ENCODE measurements around the gene RAB3A. TPM values are rescaled to one million over a fixed set of nuclear protein-coding genes. Genes with fewer than 3 reads are reported as not detected.
A peak's percentile ranks its signal among the peaks of the same experiment; 100 is the strongest.

The RAB3A gene
- total RNA-seq, 1 donor from 2014 or later = 6.7 TPM

DNA sequence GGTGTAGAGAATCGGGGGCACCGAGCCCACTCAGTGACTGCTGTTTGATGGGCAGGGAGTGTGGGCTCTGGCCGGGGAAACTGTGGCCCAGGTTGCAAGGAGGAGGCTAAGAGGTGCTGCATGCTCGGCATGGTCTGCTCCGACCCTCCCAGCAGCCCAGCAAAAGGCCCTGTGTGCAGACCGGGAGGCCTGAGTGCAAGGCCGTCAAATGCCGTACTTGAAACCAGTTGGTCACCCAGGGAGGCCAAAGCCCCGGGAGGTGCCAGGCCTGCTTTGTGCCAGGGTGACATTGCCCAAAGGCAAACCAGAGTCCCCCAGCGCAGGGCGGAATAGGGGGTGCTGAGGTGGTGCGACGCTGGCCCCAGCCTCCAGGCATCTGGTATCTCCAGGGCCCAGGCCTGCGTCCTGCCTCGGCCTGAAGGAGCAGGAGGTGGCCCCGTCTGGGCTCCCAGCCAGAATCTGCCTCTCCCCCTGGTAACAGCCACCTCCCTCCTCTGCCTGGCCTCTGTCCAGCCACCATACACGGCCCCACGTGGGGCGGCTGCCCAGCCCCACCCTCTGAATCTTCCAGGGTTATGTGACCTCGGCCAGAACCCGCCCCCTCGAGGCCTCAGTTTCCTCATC lies 46.9 kb downstream of the RAB3A start:
- Mint-ChIP-seq H3K9me3 (no peaks in the 10 kb centered on the region), H3K27ac (peak overlapping the region; percentile 90), H3K27me3 (ENCODE audit: low read depth) (no peaks in the 10 kb centered on the region), H3K4me1 (peaks cover 41% of the 10 kb centered on the region), H3K36me3 (peaks cover 6% of the 10 kb centered on the region), H3K4me3 (peak overlapping the region; percentile 13)
- peak; percentile 71 to 81 for DNase-seq (ENCODE audit: low spot score in 2 of 2, unreplicated experiment in 2 of 2)
- TF ChIP-seq, protein P1, sequence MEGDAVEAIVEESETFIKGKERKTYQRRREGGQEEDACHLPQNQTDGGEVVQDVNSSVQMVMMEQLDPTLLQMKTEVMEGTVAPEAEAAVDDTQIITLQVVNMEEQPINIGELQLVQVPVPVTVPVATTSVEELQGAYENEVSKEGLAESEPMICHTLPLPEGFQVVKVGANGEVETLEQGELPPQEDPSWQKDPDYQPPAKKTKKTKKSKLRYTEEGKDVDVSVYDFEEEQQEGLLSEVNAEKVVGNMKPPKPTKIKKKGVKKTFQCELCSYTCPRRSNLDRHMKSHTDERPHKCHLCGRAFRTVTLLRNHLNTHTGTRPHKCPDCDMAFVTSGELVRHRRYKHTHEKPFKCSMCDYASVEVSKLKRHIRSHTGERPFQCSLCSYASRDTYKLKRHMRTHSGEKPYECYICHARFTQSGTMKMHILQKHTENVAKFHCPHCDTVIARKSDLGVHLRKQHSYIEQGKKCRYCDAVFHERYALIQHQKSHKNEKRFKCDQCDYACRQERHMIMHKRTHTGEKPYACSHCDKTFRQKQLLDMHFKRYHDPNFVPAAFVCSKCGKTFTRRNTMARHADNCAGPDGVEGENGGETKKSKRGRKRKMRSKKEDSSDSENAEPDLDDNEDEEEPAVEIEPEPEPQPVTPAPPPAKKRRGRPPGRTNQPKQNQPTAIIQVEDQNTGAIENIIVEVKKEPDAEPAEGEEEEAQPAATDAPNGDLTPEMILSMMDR (IDR thresholded peaks at IDR 0.05; ENCODE audit: unreplicated experiment) = no peak

DNA sequence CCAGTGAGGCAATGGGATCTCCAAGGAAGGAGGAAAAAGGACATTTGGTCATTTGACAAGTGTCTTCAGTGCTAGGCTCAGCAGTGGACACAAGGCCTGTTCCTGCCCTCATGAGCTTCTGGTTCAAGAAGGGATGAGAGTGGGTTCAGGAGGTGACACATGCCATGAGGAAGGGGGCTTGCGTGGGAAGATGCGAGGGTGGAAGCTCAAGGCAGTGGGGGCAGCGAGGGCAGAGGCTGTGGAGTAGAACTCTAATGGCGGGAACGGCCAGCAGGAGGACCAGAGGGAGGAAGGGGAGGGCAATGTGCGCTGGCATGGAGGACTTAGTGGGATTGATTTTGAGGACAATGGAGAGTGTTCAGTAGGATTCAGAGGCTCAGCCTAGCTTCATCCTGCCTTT lies 47.6 kb downstream of the RAB3A start:
- H3K36me3 Mint-ChIP-seq = peaks cover 6% of the 10 kb centered on the region
- peak overlapping the region; percentile 14 for H3K4me3 Mint-ChIP-seq
- H3K27ac Mint-ChIP-seq = peak overlapping the region; percentile 90
- TF ChIP-seq, protein P1 (IDR thresholded peaks at IDR 0.05; ENCODE audit: unreplicated experiment) = no peak
- no peaks in the 10 kb centered on the region for H3K27me3 Mint-ChIP-seq (ENCODE audit: low read depth)
- DNase-seq (ENCODE audit: low spot score in 2 of 2, unreplicated experiment in 2 of 2) = no peak
- H3K9me3 Mint-ChIP-seq = no peaks in the 10 kb centered on the region
- H3K4me1 Mint-ChIP-seq = peaks cover 37% of the 10 kb centered on the region

DNA sequence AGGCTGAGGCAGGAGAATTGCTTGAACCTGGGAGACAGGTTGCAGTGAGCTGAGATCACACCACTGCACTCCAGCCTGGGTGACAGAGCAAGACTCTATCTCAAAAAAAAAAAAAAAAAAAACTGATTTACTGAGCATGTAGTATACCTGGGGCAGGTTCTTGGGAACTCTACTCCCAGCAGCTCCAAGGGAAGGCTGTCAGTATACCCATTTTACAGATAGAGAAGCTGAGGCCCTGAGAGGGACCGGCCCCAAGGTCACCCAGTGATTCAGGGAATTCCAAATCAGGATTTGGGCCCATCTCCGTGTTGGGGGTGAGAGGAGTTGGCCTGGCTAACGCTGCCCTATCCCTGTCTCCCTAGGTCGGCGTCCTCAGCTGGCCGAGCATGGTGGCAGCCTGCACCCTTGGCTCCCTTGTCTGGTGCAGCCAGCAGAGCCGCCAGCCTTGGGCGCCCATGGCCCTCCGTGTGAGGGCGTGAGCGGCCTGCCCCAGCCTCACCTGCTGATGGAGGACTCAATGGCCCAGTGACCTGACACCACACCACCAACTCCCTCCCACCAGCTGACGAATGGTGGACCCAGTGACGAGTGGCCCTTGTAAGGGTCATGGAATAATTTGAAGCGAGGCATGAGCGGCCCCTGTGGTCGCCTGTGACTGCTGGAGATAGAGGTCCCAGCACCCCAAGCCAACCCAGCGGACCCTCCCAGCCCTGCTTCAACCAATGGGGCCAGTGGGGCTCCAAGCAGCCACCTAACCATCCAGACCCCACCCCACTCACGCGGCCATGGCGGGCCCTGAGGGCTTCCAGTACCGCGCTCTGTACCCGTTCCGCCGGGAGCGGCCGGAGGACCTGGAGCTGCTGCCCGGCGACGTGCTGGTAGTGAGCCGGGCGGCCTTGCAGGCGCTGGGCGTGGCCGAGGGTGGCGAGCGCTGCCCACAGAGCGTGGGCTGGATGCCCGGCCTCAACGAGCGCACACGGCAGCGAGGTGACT lies 48.5 kb downstream of the RAB3A start:
- H3K4me1 Mint-ChIP-seq = peaks cover 34% of the 10 kb centered on the region
- H3K4me3 Mint-ChIP-seq = peak overlapping the region; percentile 93
- no peaks in the 10 kb centered on the region for H3K27me3 Mint-ChIP-seq (ENCODE audit: low read depth)
- TF ChIP-seq, protein P1 (IDR thresholded peaks at IDR 0.05; ENCODE audit: unreplicated experiment) = no peak
- H3K36me3 Mint-ChIP-seq = peaks cover 5% of the 10 kb centered on the region
- DNase-seq (ENCODE audit: low spot score in 2 of 2, unreplicated experiment in 2 of 2) = no peak
- H3K27ac Mint-ChIP-seq = no peak overlapping the region
- H3K9me3 Mint-ChIP-seq = no peaks in the 10 kb centered on the region

DNA sequence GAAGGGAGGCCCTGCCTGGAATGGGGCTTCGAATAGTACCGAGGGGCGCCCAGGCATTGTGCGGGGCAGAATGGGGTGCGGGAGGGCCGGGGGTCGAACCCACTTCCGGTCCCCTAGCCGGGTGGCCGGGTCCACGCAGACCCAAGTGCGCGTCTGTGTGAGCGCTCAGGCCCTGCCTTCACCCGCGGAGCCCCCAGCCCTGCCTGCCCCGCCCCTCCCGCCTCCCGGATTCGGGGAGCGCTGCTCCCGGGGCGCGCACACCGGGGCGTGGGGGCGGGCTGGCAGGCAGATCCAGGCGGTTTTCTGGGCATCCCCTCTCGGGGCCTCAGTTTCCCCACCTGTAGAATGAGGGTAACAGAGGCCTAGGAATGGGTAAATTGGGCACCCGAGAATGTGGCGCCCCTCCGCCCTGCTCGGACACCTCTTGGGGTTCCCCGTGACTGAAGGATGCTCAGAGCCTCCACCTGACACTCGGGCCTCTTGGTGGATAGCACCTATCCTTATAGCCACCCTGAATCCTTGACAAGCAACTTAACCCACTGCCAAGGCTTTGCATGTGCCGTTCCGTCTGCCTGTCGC lies 50.2 kb downstream of the RAB3A start:
- peaks cover 3% of the 10 kb centered on the region for H3K36me3 Mint-ChIP-seq
- H3K27ac Mint-ChIP-seq = peak overlapping the region; percentile 98
- no peaks in the 10 kb centered on the region for H3K27me3 Mint-ChIP-seq (ENCODE audit: low read depth)
- peak in 1 of 2 experiments; percentile 49 for DNase-seq (ENCODE audit: low spot score in 2 of 2, unreplicated experiment in 2 of 2)
- no peaks in the 10 kb centered on the region for H3K9me3 Mint-ChIP-seq
- TF ChIP-seq, protein P1 (IDR thresholded peaks at IDR 0.05; ENCODE audit: unreplicated experiment) = no peak
- H3K4me1 Mint-ChIP-seq = peaks cover 33% of the 10 kb centered on the region
- peak overlapping the region; percentile 93 for H3K4me3 Mint-ChIP-seq

DNA sequence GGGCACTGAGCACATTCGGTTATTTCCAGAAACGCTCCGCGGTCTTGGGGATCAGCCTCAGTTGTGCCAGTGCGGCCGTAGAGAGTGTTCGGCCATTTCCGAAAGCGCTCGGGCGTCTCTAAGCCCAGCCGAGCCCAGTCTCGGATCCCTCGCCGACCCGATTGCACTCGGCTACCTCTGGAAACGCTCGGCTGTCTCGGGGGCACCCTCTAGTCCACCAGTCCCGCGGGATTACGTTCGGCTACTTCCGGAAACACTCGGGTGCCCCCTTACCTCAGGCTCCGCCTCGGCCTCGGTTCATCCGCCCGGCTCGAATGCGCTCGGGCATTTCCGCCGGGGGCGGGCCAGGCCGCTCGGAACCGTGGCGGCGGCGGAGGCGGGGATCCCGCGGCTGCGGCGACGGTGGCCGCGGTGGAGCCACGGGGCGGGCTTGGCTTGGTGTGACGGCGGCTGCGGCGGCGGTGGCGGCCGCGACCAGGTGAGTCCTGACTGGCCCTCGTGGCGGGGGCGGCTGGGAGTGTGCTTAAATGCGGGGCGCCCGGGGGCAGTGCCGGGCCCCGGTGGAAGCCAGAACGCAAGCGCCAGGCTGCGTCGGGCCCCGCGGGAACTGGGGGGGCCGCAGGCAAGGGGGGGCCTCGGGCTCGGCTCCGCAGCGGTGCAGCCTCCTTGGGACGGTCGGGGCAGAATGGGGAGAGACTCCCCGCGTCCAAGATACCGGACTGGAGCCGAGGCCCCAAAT lies 50.9 kb downstream of the RAB3A start, which contains the start of gene PIK3R2:
Gene PIK3R2 (plus strand): TSS at position 347 of the 739 bp plus-strand sequence. CDS start 2,717 bp downstream, outside the sequence.
- H3K36me3 Mint-ChIP-seq = peaks cover 3% of the 10 kb centered on the region
- H3K9me3 Mint-ChIP-seq = no peaks in the 10 kb centered on the region
- H3K4me3 Mint-ChIP-seq = peak within 1 kb of the TSS; percentile 93
- peaks cover 32% of the 10 kb centered on the region for H3K4me1 Mint-ChIP-seq
- H3K27me3 Mint-ChIP-seq (ENCODE audit: low read depth) = no peaks in the 10 kb centered on the region
- H3K27ac Mint-ChIP-seq = peak within 1 kb of the TSS; percentile 98
- peak; percentile 100 for DNase-seq (ENCODE audit: low spot score in 2 of 2, unreplicated experiment in 2 of 2)
- TF ChIP-seq, protein P1 (IDR thresholded peaks at IDR 0.05; ENCODE audit: unreplicated experiment) = peak; percentile 39

Data from mesothelial cell of epicardium (in vitro differentiated cells).